PFSK-1 (cell line): Measurements from ENCODE around the gene EFHC2.

ENCODE experiments used
- FOXP2 ChIP-seq: optimal IDR thresholded peaks from 2 replicates; pipeline ENCODE3; 2011; ENCODE audit warnings: borderline replicate concordance, control low read depth, inconsistent platforms; ENCODE audit not compliant: insufficient read depth; ENCODE audit errors: extremely low read length, extremely low read depth
- POLR2AphosphoS5 ChIP-seq: IDR thresholded peaks from 2 replicates; pipeline ENCODE4 v1.6.1; 2012; ENCODE audit warnings: low read depth, mild to moderate bottlenecking, control low read depth, low read length, moderate library complexity
- REST ChIP-seq, 2 experiments: IDR thresholded peaks; 2 replicates each; pipeline versions ENCODE4 v1.6.1 to v1.8.0; 2011 to 2012; ENCODE audit warnings: low read depth in 2 of 2, low read length in 2 of 2, control low read depth in 1 of 2, inconsistent platforms in 1 of 2, mild to moderate bottlenecking in 1 of 2, moderate library complexity in 1 of 2; ENCODE audit not compliant: insufficient read depth in 1 of 2
- SIN3A ChIP-seq: IDR thresholded peaks from 2 replicates; pipeline ENCODE4 v1.6.1; 2012; ENCODE audit warnings: mild to moderate bottlenecking, low read length, moderate library complexity, borderline replicate concordance; ENCODE audit not compliant: insufficient read depth
- TAF1 ChIP-seq: IDR thresholded peaks from 2 replicates; pipeline ENCODE4 v1.6.1; 2012; ENCODE audit warnings: low read length, control low read depth, borderline replicate concordance; ENCODE audit not compliant: insufficient read depth

- TF ChIP-seq REST (IDR thresholded peaks at IDR 0.05; ENCODE audit: insufficient read depth in 1 of 2, low read depth in 2 of 2, low read length in 2 of 2) (no peak), POLR2AphosphoS5 (no peak), TAF1 (no peak), FOXP2 (no peak), SIN3A (no peak)
Measured at GRCh38 chrX:44264936-44265335, 78.5 kb downstream of the EFHC2 start.
